Hepatocyte (in vitro differentiated cells): Measurements from ENCODE around the gene NT5DC1.

Experiments used
- EZH2phosphoT487 ChIP-seq: fragments of 200-600 bp; sonication (generic); IDR thresholded peaks from one replicate; pipeline ENCODE4 v1.6.1; 2018; ENCODE audit warnings: antibody characterized with exemption, mild to moderate bottlenecking, low read depth, moderate library complexity; ENCODE audit not compliant: unreplicated experiment, severe bottlenecking
- TF ChIP-seq, protein P1 (sequence below): fragments of 200-600 bp; sonication (generic); IDR thresholded peaks from 2 replicates; pipeline ENCODE4 v1.5.1; 2016; ENCODE audit warnings: antibody characterized with exemption, mild to moderate bottlenecking; ENCODE audit not compliant: poor library complexity

DNA sequence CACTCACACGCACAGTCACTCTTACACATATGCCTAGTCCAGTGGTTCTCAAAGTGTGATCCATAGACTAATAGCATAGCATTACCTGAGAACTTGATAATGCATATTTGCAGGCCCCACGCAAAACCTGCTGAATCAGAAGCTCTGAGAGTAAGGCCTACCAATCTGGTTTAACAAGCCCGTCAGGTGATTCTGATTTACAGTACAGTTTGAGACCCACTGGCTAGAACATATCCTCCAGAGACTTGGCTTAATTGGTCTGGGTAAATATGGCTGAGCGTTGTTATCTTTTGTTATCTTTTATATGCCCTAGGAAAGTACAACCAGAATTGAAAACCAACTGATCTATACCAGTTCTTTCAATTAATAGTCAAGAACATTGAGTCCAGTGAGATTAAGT, 143.6 kb downstream of the NT5DC1 start:
- TF ChIP-seq, protein P1, sequence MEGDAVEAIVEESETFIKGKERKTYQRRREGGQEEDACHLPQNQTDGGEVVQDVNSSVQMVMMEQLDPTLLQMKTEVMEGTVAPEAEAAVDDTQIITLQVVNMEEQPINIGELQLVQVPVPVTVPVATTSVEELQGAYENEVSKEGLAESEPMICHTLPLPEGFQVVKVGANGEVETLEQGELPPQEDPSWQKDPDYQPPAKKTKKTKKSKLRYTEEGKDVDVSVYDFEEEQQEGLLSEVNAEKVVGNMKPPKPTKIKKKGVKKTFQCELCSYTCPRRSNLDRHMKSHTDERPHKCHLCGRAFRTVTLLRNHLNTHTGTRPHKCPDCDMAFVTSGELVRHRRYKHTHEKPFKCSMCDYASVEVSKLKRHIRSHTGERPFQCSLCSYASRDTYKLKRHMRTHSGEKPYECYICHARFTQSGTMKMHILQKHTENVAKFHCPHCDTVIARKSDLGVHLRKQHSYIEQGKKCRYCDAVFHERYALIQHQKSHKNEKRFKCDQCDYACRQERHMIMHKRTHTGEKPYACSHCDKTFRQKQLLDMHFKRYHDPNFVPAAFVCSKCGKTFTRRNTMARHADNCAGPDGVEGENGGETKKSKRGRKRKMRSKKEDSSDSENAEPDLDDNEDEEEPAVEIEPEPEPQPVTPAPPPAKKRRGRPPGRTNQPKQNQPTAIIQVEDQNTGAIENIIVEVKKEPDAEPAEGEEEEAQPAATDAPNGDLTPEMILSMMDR, result no peak
- no peak for TF ChIP-seq EZH2phosphoT487
